ENCODE results near the gene FRMD3. TPM values are rescaled to one million over a fixed set of nuclear protein-coding genes. Genes with fewer than 3 reads are reported as not detected.

The FRMD3 gene
- total RNA-seq, 2 experiments from 2014 or later, result 0.52 to 0.80 TPM

DNA sequence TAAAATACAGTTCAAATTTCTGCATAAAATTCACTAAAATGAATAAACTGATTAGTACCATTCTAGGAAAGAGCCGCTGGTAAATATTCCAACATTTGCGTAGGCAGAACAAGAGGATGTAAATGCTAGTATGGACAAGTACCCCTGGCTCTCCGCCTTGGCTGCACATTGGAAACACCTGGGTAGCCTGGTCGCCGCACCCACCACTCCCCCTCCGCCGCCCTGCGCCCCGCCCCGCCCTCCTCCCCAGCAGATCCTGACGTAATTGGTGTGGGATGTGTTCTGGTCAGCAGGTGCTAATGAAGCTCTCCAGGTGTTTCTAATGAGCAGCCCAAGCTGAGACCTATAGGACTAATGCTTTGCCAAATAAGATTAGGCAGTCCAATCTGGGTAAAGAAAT, 225.7 kb downstream of the FRMD3 start:
- no peaks in the 10 kb centered on the region for H3K4me1 Mint-ChIP-seq
- no peaks in the 10 kb centered on the region for H3K9me3 Mint-ChIP-seq
- DNase-seq, result no peak
- no peak overlapping the region for H3K27ac Mint-ChIP-seq
- no peaks in the 10 kb centered on the region for H3K27me3 Mint-ChIP-seq
- peaks cover 2% of the 10 kb centered on the region for H3K36me3 Mint-ChIP-seq
- H3K4me3 Mint-ChIP-seq, result no peak overlapping the region

DNA sequence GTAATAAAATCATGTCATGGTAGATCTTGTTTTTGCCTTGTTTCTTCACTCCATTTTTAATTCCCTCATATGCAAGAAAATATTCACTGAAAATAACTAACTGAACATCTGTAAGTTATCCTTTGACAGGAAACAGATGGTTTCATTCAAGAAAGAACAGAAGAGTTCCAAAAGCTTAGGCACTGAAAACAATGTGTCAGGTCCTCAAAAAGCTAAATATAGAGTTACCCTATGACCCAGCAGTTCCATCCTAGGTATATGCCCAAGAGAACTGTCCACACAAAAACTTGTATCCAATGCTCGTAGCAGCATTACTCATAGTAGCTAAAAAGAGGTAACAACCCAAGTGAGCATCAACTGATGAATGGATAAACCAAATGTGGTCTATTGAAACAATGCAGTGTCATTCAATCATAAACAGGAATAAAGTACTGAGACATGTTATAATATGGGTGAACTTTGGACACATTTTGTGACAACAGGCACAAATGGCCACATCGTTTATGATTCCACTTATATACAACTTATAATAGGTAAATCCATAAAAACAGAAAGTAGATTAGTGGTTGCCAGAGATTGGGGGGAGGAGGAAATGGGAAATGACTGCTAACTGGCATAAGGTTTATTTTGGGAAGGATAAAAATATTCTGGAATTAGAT, 231.0 kb downstream of the FRMD3 start:
- no peak for DNase-seq
- no peaks in the 10 kb centered on the region for H3K27me3 Mint-ChIP-seq
- no peaks in the 10 kb centered on the region for H3K4me1 Mint-ChIP-seq
- H3K27ac Mint-ChIP-seq, result no peak overlapping the region
- no peaks in the 10 kb centered on the region for H3K9me3 Mint-ChIP-seq
- peaks cover 2% of the 10 kb centered on the region for H3K36me3 Mint-ChIP-seq
- H3K4me3 Mint-ChIP-seq, result no peak overlapping the region

- Mint-ChIP-seq H3K9me3 (no peaks in the 10 kb centered on the region), H3K4me3 (no peak overlapping the region), H3K27ac (no peak overlapping the region), H3K4me1 (no peaks in the 10 kb centered on the region), H3K36me3 (no peaks in the 10 kb centered on the region), H3K27me3 (no peaks in the 10 kb centered on the region)
- DNase-seq, result no peak
Observed at GRCh38 chr9:83304686-83305085, 233.5 kb downstream of the FRMD3 start.

- Mint-ChIP-seq H3K4me1 (no peaks in the 10 kb centered on the region), H3K9me3 (no peaks in the 10 kb centered on the region), H3K4me3 (no peak overlapping the region), H3K27ac (no peak overlapping the region), H3K27me3 (no peaks in the 10 kb centered on the region), H3K36me3 (no peaks in the 10 kb centered on the region)
- DNase-seq, result no peak
Observed at GRCh38 chr9:83299571-83299970, 238.6 kb downstream of the FRMD3 start.

GRCh38 chr9:83299094-83299493, 239.1 kb downstream of the FRMD3 start:
- no peak overlapping the region for H3K27ac Mint-ChIP-seq
- H3K4me1 Mint-ChIP-seq, result no peaks in the 10 kb centered on the region
- no peaks in the 10 kb centered on the region for H3K27me3 Mint-ChIP-seq
- no peak for DNase-seq
- no peak overlapping the region for H3K4me3 Mint-ChIP-seq
- no peaks in the 10 kb centered on the region for H3K36me3 Mint-ChIP-seq
- H3K9me3 Mint-ChIP-seq, result no peaks in the 10 kb centered on the region

- Mint-ChIP-seq H3K36me3 (no peaks in the 10 kb centered on the region), H3K9me3 (no peaks in the 10 kb centered on the region), H3K4me1 (no peaks in the 10 kb centered on the region), H3K4me3 (no peak overlapping the region), H3K27me3 (no peaks in the 10 kb centered on the region), H3K27ac (no peak overlapping the region)
- DNase-seq, result no peak
Observed at GRCh38 chr9:83296123-83296522, 242.1 kb downstream of the FRMD3 start.

- Mint-ChIP-seq H3K4me1 (no peaks in the 10 kb centered on the region), H3K36me3 (no peaks in the 10 kb centered on the region), H3K27me3 (no peaks in the 10 kb centered on the region), H3K27ac (no peak overlapping the region), H3K9me3 (no peaks in the 10 kb centered on the region), H3K4me3 (no peak overlapping the region)
- DNase-seq, result no peak
Observed at GRCh38 chr9:83294816-83295215, 243.4 kb downstream of the FRMD3 start.

GRCh38 chr9:83291196-83291595, 247.0 kb downstream of the FRMD3 start:
- Mint-ChIP-seq H3K27me3 (no peaks in the 10 kb centered on the region), H3K4me3 (no peak overlapping the region), H3K36me3 (no peaks in the 10 kb centered on the region), H3K27ac (no peak overlapping the region), H3K9me3 (no peaks in the 10 kb centered on the region), H3K4me1 (no peaks in the 10 kb centered on the region)
- DNase-seq, result no peak

GRCh38 chr9:83290692-83291091, 247.5 kb downstream of the FRMD3 start:
- no peaks in the 10 kb centered on the region for H3K36me3 Mint-ChIP-seq
- DNase-seq, result no peak
- H3K27ac Mint-ChIP-seq, result no peak overlapping the region
- H3K4me3 Mint-ChIP-seq, result no peak overlapping the region
- H3K4me1 Mint-ChIP-seq, result no peaks in the 10 kb centered on the region
- no peaks in the 10 kb centered on the region for H3K9me3 Mint-ChIP-seq
- no peaks in the 10 kb centered on the region for H3K27me3 Mint-ChIP-seq

DNA sequence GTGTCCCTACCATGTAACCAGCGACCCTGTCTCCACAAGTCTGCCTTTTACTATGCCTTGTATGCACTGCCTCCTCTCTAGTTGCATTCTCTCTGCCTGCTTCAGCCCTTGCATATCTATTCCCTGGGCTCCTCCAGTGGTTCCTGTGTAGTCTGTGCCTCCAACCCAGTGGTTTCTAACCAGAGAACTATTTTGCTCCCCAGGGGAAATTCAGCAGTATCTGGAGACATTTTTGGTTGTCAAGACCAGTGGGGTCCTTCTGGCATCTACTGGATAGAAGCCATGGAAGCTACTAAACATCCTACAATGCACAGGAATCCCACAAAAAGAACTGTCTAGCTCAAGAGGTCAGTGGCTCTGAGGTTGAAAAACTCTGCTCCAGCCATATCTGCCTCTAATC, 251.2 kb downstream of the FRMD3 start:
- Mint-ChIP-seq H3K27me3 (no peaks in the 10 kb centered on the region), H3K4me1 (no peaks in the 10 kb centered on the region), H3K27ac (no peak overlapping the region), H3K4me3 (no peak overlapping the region), H3K36me3 (no peaks in the 10 kb centered on the region), H3K9me3 (no peaks in the 10 kb centered on the region)
- DNase-seq, result no peak

GRCh38 chr9:83285445-83286225, 252.6 kb downstream of the FRMD3 start:
- Mint-ChIP-seq H3K4me1 (no peaks in the 10 kb centered on the region), H3K9me3 (no peaks in the 10 kb centered on the region), H3K27ac (no peak overlapping the region), H3K4me3 (no peak overlapping the region), H3K27me3 (no peaks in the 10 kb centered on the region), H3K36me3 (no peaks in the 10 kb centered on the region)
- DNase-seq, result no peak

DNA sequence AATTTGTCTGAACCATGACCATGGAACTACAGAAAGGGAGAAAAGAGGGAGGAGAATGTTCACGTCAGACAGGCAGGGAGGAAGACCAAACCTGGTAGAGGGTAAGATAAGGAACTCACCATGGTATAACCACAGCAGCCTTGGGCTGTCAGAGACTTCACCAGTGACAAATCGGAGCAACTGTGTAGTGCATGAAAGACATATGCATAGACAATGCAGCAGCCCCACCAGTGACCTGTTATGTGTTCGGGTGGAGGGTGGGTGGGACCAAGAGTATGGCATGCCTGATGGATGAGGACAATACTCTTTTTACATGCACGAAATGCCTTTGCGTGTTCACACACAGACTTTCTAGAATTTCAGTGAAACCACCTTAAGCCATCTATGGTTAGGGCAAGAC, 253.5 kb downstream of the FRMD3 start:
- H3K36me3 Mint-ChIP-seq, result no peaks in the 10 kb centered on the region
- no peak overlapping the region for H3K4me3 Mint-ChIP-seq
- no peaks in the 10 kb centered on the region for H3K9me3 Mint-ChIP-seq
- no peaks in the 10 kb centered on the region for H3K4me1 Mint-ChIP-seq
- DNase-seq, result no peak
- H3K27ac Mint-ChIP-seq, result no peak overlapping the region
- no peaks in the 10 kb centered on the region for H3K27me3 Mint-ChIP-seq

DNA sequence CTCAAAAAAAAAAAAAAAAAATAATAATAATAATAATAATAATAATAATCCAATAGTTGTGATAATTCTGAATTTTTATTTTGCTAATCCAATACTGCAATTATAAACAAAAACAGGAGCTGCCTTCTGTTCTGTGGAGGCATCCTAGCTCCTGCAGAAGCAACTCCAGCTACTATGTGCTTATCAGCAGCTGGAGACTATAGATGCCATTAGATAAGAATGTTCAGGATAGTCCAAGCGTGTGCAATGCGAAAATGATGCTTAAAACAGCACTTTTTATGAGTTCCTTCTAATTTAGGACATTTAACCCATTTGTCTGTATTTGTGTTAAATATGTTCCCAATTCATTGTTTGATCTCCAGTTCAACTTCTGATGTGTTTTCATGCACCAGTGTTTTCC, 254.7 kb downstream of the FRMD3 start:
- no peaks in the 10 kb centered on the region for H3K9me3 Mint-ChIP-seq
- no peaks in the 10 kb centered on the region for H3K27me3 Mint-ChIP-seq
- no peak overlapping the region for H3K27ac Mint-ChIP-seq
- no peaks in the 10 kb centered on the region for H3K4me1 Mint-ChIP-seq
- H3K4me3 Mint-ChIP-seq, result no peak overlapping the region
- no peak for DNase-seq
- no peaks in the 10 kb centered on the region for H3K36me3 Mint-ChIP-seq

GRCh38 chr9:83281306-83282255, 256.6 kb downstream of the FRMD3 start:
- Mint-ChIP-seq H3K4me3 (no peak overlapping the region), H3K36me3 (no peaks in the 10 kb centered on the region), H3K27ac (no peak overlapping the region), H3K9me3 (no peaks in the 10 kb centered on the region), H3K27me3 (no peaks in the 10 kb centered on the region), H3K4me1 (no peaks in the 10 kb centered on the region)
- no peak for DNase-seq

DNA sequence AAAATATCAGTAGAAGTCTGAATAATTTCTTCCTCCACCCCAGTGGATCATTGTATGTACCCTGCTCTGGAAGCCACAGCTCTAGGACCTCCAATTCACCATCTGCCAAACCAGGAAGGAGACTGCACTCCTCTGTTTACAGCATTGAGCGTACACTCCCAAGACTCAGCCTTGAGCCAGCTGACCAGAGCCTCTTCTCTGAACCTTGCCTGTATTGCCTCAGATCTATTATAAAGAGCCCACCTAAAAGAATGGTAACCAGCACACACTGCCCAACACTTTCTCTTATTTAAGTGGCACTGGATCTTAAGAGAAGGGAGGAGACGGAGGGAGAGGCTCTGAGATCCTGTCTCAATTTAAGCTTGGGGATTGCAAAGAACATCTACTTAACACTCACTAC, 257.4 kb downstream of the FRMD3 start:
- Mint-ChIP-seq H3K27me3 (no peaks in the 10 kb centered on the region), H3K4me1 (no peaks in the 10 kb centered on the region), H3K27ac (no peak overlapping the region), H3K4me3 (no peak overlapping the region), H3K9me3 (no peaks in the 10 kb centered on the region), H3K36me3 (no peaks in the 10 kb centered on the region)
- no peak for DNase-seq

All from activated naive CD8-positive, alpha-beta T cell treated with anti-CD3 and anti-CD28 coated beads for 36 hours (primary cell).